HG02884 (cell line): Measurements from ENCODE around the gene ACOX3.
"Not testable (repeated sequence)": the region's sequence is repeated elsewhere in the genome, so short reads cannot be mapped to it uniquely, and the experiment has no call there.

ENCODE experiments used
- ATAC-seq: cut with Tn5 transposase; IDR thresholded peaks from one replicate; pipeline ENCODE4 v1.9.1; 2021; ENCODE audit warnings: mild to moderate bottlenecking, moderate library complexity; ENCODE audit not compliant: unreplicated experiment

Gene ACOX3

DNA sequence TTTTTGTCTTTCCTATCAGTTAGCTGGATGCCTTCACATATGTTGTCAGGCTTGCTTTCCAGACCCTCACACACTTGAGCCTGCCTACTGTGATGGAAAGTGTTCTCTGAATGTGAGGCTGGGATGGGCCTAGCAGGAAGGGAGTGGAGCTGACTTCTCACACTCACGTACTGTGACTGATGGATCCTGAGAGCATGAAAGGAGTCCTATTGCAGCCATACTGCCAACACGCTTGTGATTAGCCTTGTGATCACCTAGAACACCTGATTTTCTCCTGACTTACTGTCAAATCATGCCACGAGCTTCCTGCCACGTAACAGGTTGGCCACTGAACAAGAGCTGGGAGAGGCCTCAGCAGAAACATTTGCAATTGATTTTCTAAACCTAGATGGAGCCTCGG is 49.9 kb downstream of the ACOX3 start:
- ATAC-seq = no peak

DNA sequence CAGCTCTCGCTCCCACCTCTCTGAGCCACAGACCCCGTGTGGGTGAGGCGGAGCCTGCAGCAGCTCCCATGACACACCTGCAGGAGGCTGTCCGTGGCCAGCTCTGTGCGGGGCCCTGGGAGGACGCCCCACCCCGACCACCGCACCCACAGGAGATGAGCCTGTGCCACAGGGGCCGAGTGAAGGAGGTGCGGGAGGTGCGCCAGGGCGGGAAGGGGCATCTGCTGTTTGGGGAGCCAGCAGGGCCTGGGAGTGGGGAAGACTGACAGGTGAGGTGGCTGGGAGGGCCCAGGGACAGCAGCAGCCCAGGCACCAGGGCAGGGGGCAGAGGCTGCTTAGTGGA is 52.0 kb downstream of the ACOX3 start:
- ATAC-seq = no peak

DNA sequence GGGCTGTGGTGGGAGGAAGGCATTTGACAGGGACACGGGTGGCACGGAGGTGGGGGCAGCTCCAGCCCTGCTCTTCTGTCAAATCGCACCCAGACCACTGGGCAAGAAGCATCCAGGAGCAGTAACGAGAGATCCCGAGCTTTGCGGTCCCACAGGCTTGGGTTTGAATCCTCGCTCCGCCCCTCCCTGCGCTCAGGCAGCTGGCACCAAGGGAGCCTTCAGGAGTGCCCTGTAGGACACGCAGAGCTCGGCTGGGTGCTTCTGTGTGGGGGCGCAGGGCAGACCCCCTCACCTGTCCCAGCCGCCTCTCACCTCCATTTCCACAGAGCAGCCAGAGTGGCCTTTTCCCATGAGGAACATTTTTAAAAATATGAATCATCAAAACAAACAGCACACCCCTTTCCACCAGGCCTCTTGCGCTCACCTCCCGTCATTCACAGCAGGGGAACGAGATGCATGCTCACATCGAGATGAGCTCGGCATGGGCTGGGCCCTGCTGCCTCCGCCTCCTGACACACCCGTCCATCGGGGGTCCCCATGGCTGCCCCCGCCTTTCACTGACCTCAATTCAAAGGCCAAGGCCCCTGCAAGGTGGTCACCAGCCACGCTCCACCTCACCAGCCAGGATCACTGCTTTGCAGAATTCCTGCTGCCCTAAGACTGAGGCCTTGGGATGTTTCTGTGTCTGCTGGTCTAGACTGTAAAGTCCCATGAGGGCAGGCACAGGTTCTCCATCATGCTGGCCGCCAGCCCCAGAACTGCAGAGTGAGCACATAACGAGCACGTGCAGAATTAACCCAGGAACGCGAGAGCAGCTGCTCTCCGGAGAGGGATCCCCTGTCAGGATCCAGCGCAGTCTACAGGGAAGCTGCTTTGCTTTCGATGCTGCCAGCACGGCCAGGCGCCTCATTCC is 52.7 kb downstream of the ACOX3 start:
- ATAC-seq = no peak

DNA sequence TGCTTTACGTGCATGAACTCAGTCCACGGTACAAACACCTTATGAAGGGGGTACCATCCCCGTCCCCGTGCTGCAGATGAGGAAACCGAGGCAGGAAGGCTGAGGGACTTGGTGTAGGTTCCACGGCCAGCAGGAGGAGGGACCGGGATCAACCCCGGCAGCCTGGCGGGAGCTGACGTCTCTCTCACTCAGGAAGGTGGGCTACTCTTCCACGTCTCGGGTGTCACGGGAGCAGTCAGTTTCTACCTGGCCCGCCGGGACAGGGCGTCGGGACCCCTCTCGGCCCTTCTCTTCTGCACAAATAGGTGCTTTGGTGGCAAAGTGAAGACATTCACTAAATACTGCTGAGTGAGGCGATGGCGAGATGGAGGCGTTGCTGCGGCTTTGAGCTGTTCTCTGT is 53.3 kb downstream of the ACOX3 start:
- no peak for ATAC-seq

DNA sequence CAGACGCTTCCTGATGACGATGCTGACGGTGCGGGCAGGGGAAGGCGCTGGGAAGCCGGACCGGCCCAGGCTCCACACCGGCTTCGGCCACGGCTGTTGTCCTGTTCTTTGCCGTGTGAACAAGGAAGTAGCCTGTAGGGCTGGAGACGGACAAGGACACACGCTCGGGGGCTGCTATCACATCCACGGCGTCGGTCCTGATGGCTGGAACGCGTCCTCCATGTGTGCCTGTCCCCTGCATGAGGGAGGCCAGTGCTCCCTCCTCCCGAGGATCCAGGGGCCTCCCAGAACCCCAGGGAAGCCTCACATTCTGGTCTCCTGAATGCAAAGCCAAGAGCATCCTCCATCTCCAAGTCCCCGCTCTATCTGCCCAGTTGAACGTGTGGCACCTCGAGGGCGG is 53.8 kb downstream of the ACOX3 start:
- no peak for ATAC-seq

DNA sequence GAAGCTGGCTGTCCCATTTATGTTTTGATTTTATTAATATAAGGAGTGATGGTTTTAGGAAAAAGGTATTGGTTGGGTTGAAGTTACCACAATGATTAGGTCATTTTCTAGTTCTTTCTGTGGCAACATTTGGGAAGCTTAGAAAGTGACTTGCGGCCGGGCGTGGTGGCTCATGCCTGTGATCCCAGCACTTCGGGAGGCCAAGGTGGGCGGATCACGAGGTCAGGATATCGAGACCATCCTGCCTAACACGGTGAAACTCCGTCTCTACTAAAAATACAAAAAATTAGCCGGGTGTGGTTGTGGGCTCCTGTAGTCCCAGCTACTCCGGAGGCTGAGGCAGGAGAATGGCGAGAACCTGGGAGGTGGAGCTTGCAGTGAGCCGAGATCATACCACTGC is 54.4 kb downstream of the ACOX3 start:
- ATAC-seq = not testable (repeated sequence)

DNA sequence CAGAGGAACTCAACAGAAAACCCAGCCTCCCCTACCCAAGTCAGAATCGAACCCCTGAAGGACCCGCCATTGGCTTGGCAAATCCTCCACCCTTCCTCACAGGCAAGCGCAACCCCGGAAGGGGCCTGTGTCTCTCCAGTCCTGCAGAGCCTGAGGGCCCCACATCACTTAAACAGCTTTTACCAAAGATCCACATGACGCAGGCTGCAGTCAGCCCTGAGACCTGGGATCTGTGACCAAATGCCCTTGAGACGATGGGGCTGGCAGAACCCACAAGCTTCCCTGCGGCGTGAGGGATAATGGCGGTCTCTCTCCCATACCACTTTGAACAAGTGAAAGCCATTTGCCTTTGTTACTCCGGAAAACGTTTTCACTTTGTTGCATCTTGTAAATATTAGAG is 54.9 kb downstream of the ACOX3 start:
- ATAC-seq = no peak

DNA sequence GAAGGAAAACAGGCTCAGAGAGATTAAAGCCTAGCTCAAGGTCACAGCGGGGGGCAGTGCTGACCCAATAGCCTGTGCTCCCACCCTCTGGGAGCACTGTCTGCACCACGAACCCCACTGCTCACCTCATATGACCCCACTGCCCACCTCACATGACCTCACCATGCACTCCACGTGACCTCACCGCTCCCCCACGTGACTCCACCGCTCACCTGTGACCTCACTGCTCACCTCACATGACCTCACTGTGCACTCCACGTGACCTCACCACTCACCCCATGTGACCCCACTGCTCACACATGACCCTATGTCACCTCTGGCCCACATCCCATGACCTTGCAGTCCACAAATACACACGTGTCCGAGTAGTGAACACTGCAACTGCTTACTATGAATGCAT is 55.4 kb downstream of the ACOX3 start:
- ATAC-seq = no peak

DNA sequence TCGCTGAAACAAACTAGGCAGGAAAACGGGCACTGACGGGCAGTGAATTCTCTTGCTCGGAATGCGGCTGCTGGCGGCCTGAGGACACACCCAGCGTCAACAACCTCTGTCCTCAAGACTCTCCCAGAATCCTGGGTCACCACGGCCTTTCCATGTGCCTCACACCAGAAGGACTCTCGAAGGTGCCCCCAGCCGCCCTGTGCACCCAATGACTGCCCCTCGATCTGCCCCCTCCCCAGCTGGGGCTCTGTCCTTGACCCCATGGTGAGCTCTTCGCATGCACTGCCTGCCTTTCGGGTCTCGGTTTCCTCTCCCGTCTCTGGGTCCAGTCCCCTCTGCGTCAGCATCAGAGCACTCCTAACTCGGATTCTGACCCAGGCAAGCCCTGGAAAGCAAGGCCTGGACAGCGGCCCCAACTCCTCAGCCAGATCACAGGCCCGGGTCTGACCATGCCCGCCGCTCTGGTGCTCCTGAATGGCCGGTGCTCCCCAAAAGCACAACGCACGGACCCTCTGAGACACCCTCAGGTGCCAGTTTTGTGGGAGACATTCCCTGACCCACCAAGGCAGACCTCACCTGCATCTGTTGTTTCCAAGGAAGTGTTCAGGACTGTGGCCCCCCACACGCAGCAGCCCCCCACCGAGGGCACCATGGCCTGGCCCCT is 56.0 kb downstream of the ACOX3 start:
- ATAC-seq = no peak

DNA sequence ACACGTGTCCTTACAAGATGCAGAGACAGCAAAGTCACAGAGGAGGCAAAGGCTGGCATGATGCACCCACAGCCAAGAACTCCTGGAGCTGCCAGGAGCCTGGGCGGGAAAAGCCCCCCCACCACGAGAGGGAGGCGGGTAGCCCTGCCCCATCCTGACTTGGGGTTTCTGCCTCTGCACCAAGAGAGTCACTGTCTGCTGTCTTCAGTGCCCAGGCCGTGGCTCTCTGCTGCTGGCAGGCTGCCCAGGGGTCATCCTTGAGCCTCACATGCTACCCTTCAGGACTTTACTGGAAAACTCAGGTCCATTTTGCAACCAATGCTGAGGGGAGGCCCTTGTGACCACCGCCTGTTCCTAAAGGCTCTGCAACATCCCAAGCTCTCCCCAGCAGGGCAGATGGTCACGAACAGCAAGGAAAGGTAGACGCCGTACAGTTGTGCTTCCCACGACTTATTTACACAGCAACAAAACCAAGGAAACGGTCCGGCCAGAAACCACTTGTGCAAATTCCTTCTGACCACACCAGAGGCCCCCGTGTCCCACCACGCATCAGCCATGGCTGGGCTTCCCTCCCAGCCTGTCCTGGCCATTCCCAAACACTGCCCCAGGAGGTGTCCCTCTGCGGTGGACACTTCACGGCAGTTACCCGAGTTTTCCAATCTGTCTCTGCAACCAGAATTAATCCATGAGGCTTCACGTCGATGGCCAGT is 56.9 kb downstream of the ACOX3 start:
- ATAC-seq = no peak

DNA sequence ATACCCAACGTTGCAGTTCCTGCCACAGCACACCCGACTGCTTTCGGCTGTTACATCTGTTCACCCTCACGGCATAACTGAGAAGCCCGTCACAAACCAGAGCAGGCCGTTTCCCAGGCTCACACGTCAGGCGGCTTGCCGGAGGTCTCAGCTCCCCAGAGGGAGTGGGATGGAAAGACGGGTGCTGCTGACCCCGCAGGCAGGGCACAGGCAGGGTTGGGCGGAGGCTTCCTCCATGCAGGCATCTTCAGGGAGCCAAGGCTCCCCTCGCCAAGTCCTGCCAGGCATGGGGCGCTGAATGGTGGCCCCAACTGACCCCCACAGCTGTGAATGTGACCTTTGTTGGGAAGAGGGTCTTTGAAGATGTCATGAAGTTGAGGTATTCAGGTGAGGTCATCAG is 57.5 kb downstream of the ACOX3 start:
- no peak for ATAC-seq

DNA sequence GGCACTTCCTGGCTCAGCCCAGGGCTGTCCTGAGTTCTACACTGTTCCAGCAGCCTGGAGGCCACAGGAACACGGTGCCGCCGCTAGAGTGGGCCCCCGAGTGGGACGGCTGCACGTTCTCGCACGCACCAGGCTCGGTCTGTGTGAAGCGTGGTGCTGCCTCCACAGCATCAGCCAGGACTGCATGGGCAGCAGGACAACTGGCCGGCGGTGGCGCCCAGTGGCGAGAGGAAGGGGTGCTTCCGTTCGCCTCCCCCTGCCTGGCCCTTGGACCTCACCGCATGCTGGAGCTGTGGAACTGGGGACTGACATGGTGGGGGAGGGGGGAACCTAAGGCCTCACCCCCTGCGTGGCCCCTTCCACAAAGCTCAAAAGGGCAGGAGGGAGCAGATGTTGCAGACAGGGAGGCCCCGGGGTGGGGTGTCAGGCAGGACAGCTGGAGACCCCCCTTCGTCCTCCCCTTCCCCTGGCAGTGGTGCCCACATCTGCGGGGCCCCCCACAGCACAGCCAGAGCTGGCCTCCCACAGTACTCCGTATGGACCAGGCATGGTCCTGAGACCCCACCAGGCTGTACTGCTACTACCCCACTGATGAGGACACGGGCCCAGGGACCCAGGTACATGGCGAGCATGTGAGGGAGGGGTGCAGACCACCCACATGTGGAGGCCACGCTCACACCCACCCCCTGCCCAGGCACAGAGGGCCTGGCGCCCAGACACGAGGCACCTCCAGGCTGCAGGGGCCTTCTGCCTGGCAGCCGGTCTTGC is 58.5 kb downstream of the ACOX3 start:
- ATAC-seq = no peak

DNA sequence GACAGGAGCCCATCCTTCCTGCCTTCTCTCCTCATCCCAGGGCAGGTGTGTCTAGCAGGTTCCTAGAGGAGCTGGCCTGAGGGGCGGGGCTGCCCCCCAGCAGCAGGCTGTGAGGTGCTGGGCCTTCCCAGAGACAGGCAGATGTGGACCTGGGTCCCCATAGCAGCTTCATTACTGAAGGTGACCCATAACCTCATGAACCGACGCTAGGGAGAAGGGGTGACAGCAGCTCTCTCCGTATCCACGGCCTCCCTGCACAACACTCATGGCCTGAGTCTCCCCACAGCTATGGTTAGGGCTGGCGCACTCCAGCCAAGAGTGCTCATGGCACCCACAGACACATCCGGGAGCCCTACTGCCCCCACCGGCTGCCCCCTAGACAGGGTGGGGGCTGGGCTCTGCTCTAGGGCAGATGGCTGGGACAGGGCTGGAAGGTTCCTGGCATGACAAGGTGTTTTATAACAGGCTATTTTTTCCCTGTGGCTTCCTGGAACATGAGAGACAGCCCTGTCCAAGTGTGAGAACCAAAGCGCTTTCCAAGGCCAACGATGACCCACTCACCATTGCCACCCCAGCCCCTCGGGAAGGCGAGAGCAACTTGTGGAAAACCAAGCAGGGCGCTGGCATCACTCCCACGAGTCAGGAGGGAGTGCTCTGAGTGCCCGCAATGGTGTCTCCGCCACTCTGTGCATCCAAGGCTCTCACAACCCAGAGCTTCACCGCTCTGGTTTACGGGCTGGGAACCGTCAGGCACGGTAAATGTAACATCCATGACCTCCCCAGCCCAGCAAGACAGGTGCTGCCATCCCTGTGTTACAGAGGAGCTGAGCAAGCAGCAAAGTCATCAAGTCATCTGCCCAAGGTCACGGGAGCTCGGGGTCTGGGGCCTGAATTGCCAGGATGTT is 59.8 kb downstream of the ACOX3 start:
- no peak for ATAC-seq

DNA sequence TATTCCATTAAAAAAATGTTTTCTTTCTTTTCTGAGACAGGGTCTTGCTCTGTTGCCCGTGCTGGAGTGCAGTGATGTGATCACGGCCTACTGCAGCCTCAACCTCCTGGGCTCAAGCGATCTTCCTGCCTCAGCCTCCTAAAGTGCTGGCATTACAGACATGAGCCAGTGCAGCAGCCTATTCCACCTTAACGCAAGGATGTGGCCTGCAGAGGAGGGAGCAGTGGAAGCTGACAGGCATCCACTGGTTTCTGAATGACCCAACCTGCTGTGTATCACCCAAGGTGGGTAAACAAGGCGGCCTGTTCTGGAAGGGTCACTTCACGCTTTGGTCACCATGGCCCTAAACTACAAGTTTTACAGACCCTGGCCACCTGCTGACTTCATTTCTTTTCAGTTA is 60.8 kb downstream of the ACOX3 start:
- ATAC-seq = no peak

DNA sequence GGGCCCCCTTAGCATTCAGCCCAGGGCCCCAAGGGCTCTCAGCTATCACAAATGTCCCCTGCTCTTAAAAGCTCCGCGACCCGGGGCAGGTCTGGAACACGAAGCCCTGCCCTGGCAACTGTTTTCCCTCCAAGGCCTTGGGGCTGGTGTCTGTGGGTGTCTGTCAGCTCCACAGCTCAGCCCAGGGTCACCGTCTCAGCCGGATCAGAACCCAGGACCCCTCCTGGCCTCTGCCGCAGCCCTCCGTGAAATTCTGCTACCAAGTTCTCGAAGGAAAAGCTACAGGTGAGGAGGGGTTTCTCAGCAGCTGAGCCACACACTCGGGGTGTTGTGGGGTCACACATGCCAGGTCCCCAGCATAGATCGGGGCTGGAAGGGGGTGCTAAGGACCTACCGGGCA is 61.2 kb downstream of the ACOX3 start:
- no peak for ATAC-seq

DNA sequence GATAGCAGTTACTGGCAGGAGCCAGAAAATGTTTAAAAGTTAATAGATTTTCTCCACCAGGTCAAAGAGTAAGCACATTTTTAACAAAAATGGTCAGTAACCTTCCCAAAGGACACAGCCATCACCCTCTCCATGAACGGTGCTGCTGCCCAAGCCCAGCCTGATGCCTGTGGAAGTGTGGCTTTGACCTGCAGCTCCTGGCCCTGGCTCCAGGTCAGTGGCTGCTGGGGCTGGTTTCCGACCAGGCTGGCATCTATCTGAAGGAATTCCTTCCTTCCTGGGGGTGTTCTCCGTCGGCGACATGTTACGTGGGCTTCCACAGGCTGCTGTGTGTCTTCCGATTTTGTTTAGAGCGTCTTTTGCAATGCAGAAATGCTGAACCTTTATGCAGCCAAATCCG is 61.7 kb downstream of the ACOX3 start:
- ATAC-seq = no peak

DNA sequence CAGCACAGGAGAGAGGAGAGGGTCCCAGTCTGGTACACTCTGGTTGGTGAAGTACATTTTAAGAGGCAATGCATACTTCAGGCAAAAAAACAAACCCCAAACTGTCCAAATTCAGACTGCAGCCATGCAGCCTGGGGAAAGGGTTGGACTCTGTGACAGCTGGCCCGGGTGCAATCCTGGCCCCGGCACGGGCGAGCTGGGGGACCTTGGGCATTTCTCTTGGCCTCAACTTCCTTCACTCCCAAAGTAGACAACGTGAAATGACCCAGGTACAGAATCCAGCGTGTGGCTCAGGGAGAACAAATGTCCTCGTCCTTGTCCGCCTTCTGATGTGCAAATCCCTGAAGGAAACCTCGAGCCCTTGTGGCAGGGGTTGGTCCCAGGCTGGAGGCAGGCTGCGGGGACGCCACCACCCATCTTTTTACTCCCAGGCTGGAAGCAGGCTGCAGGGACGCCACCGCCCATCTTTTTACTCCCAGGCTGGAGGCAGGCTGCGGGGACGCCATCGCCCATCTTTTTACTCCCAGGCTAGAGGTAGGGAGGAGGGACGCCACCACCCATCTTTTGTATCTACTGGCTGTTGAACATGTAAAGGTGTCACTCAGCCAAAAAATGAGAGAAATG is 62.3 kb downstream of the ACOX3 start:
- ATAC-seq = no peak

DNA sequence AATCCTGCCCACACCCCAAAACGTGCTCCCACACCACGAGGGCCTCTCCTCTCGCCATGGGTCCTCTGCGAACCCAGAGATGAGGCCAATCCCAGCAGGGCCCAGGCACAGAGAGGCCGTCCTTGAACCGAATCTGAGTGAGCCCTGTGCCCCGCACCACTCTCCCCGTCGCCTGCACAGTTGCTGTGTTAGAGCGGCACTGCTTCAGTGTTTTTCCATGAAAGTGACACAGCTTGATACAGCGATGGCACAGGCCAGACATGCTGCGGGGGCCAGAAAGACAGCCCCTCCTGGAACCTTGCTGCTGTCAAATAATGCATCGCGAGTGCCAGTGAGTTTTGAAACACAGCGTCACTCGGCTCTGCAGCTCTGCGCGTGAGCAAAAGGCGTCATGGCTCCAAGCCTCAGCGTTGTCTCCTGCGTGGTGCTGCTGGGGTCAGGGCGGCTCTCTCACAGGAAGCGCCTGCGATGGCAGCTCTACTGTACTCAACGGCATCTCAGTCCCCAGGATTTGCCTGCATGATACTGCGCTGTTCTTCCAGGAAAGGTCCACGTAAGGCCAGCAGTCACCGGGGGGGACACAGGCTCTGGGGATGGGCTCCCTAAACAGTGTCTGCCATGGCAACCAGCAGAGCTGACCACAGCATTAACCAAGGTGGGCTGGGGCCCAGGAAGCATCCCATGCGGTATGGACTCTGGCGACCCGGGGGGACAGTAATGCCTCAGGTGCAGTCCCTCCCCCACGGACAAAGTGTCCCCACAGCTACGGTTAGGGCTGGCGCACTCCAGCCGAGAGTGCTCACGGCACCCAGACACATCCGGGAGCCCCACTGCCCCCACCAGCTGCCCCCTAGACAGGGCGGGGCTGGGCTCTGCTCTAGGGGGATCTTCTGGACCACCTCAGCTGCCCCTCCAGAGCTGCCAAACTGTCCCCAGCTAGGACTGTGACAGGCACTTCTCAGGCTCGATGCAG is 63.1 kb downstream of the ACOX3 start:
- no peak for ATAC-seq
